GM21619 (cell line): Measurements from ENCODE around the gene LIMK2.

Source experiments
- ATAC-seq: cut with Tn5 transposase; IDR thresholded peaks from one replicate; pipeline ENCODE4 v1.9.1; 2021; ENCODE audit not compliant: unreplicated experiment

LIMK2 gene

GRCh38 chr22:31271026-31271425 lies 58.9 kb downstream of the LIMK2 start:
- ATAC-seq = no peak

- no peak for ATAC-seq
Observed at GRCh38 chr22:31271485-31271884, 59.4 kb downstream of the LIMK2 start.

GRCh38 chr22:31272522-31273446 lies 60.7 kb downstream of the LIMK2 start:
- no peak for ATAC-seq

- ATAC-seq = no peak
Observed at GRCh38 chr22:31274017-31274416, 61.9 kb downstream of the LIMK2 start.

GRCh38 chr22:31275018-31275417 lies 62.9 kb downstream of the LIMK2 start:
- ATAC-seq = no peak

GRCh38 chr22:31275576-31275975 lies 63.5 kb downstream of the LIMK2 start:
- ATAC-seq = no peak

GRCh38 chr22:31276426-31277167 lies 64.5 kb downstream of the LIMK2 start:
- no peak for ATAC-seq

- no peak for ATAC-seq
Observed at GRCh38 chr22:31277741-31278140, 65.6 kb downstream of the LIMK2 start.

- no peak for ATAC-seq
Observed at GRCh38 chr22:31278151-31278621, 66.1 kb downstream of the LIMK2 start.

GRCh38 chr22:31278626-31279326 lies 66.7 kb downstream of the LIMK2 start:
- ATAC-seq = no peak

- ATAC-seq = no peak
Observed at GRCh38 chr22:31279327-31279669, 67.2 kb downstream of the LIMK2 start.

- ATAC-seq = no peak
Observed at GRCh38 chr22:31279821-31280505, 67.9 kb downstream of the LIMK2 start.

- no peak for ATAC-seq
Observed at GRCh38 chr22:31281733-31282132, 69.6 kb downstream of the LIMK2 start.

GRCh38 chr22:31282748-31283468 lies 70.8 kb downstream of the LIMK2 start:
- no peak for ATAC-seq

GRCh38 chr22:31284281-31285155 lies 72.4 kb downstream of the LIMK2 start:
- ATAC-seq = no peak

GRCh38 chr22:31286360-31287255 lies 74.5 kb downstream of the LIMK2 start:
- no peak for ATAC-seq

- ATAC-seq = no peak
Observed at GRCh38 chr22:31287818-31288495, 75.9 kb downstream of the LIMK2 start.
